ENCODE measurements around the gene CD200R1. TPM values are rescaled to one million over a fixed set of nuclear protein-coding genes. Genes with fewer than 3 reads are reported as not detected.

Gene CD200R1
- total RNA-seq, 2 donors from 2014 or later: 0.23 to 2.2 TPM

GRCh38 chr3:112897791-112898190 is 77.1 kb downstream of the CD200R1 start:
- Histone ChIP-seq H3K4me3 (no peak overlapping the region), H3K4me1 (replicated peaks) (no peaks in the 10 kb centered on the region), H3K27ac (no peak overlapping the region), H3K27me3 (replicated peaks; ENCODE audit: insufficient read depth) (no peaks in the 10 kb centered on the region), H3K9me3 (no peaks in the 10 kb centered on the region), H3K36me3 (no peaks in the 10 kb centered on the region)
- TF ChIP-seq POLR2A (IDR thresholded peaks at IDR 0.05): no peak
- WGBS: 74% methylated on average over 1 of the region's 1 CpG
- intact Hi-C loops (cut with DNase I): no loop called here
- no peak for DNase-seq (ENCODE audit: low spot score)

- no peak for DNase-seq (ENCODE audit: low spot score)
- Histone ChIP-seq H3K4me1 (replicated peaks) (no peaks in the 10 kb centered on the region), H3K27ac (no peak overlapping the region), H3K9me3 (no peaks in the 10 kb centered on the region), H3K36me3 (no peaks in the 10 kb centered on the region), H3K27me3 (replicated peaks; ENCODE audit: insufficient read depth) (no peaks in the 10 kb centered on the region), H3K4me3 (no peak overlapping the region)
- intact Hi-C loops (cut with DNase I): no loop called here
- TF ChIP-seq POLR2A (IDR thresholded peaks at IDR 0.05) (no peak), POLR2AphosphoS5 (IDR thresholded peaks at IDR 0.05) (no peak), CTCF (IDR thresholded peaks at IDR 0.05) (no peak)
- 62% methylated on average over 5 of the region's 5 CpGs for WGBS
Measured at GRCh38 chr3:112894258-112894657, 80.6 kb downstream of the CD200R1 start.

- no peaks in the 10 kb centered on the region for H3K4me1 ChIP-seq (replicated peaks)
- H3K27ac ChIP-seq: no peak overlapping the region
- no peaks in the 10 kb centered on the region for H3K9me3 ChIP-seq
- no peak overlapping the region for H3K4me3 ChIP-seq
- no peak for DNase-seq (ENCODE audit: low spot score)
- H3K27me3 ChIP-seq (replicated peaks; ENCODE audit: insufficient read depth): no peaks in the 10 kb centered on the region
- H3K36me3 ChIP-seq: no peaks in the 10 kb centered on the region
- intact Hi-C loops (cut with DNase I): no loop called here
- TF ChIP-seq POLR2AphosphoS5 (IDR thresholded peaks at IDR 0.05) (no peak), CTCF (IDR thresholded peaks at IDR 0.05) (no peak), POLR2A (IDR thresholded peaks at IDR 0.05) (no peak)
- WGBS: 75% methylated on average over 3 of the region's 3 CpGs
Measured at GRCh38 chr3:112889357-112889756, 85.5 kb downstream of the CD200R1 start.

GRCh38 chr3:112888381-112889085 is 86.4 kb downstream of the CD200R1 start:
- DNase-seq (ENCODE audit: low spot score): no peak
- H3K4me1 ChIP-seq (replicated peaks): no peaks in the 10 kb centered on the region
- 62% methylated on average over 2 of the region's 2 CpGs for WGBS
- no peaks in the 10 kb centered on the region for H3K36me3 ChIP-seq
- no peak overlapping the region for H3K4me3 ChIP-seq
- H3K9me3 ChIP-seq: no peaks in the 10 kb centered on the region
- intact Hi-C loops (cut with DNase I): no loop called here
- no peak for TF ChIP-seq POLR2AphosphoS5 (IDR thresholded peaks at IDR 0.05)
- no peak for TF ChIP-seq POLR2A (IDR thresholded peaks at IDR 0.05)
- no peak for TF ChIP-seq CTCF (IDR thresholded peaks at IDR 0.05)
- H3K27me3 ChIP-seq (replicated peaks; ENCODE audit: insufficient read depth): no peaks in the 10 kb centered on the region
- no peak overlapping the region for H3K27ac ChIP-seq

GRCh38 chr3:112884678-112885290 is 90.1 kb downstream of the CD200R1 start:
- no peak for TF ChIP-seq POLR2AphosphoS5 (IDR thresholded peaks at IDR 0.05)
- no peak for TF ChIP-seq POLR2A (IDR thresholded peaks at IDR 0.05)
- no peak for TF ChIP-seq CTCF (IDR thresholded peaks at IDR 0.05)
- H3K27ac ChIP-seq: no peak overlapping the region
- no peaks in the 10 kb centered on the region for H3K36me3 ChIP-seq
- no peaks in the 10 kb centered on the region for H3K27me3 ChIP-seq (replicated peaks; ENCODE audit: insufficient read depth)
- H3K4me1 ChIP-seq (replicated peaks): no peaks in the 10 kb centered on the region
- intact Hi-C loops (cut with DNase I): no loop called here
- no peak for DNase-seq (ENCODE audit: low spot score)
- 88% methylated on average over 4 of the region's 4 CpGs for WGBS
- no peak overlapping the region for H3K4me3 ChIP-seq
- H3K9me3 ChIP-seq: no peaks in the 10 kb centered on the region

All from prostate gland (tissue), 2 donors.